ENCODE data around the gene DYTN. TPM values are rescaled to one million over a fixed set of nuclear protein-coding genes. Genes with fewer than 3 reads are reported as not detected.
"Not testable (repeated sequence)": the region's sequence is repeated elsewhere in the genome, so short reads cannot be mapped to it uniquely, and the experiment has no call there.

The DYTN gene
- total RNA-seq, 1 experiment from 2014 or later = not detected

DNA sequence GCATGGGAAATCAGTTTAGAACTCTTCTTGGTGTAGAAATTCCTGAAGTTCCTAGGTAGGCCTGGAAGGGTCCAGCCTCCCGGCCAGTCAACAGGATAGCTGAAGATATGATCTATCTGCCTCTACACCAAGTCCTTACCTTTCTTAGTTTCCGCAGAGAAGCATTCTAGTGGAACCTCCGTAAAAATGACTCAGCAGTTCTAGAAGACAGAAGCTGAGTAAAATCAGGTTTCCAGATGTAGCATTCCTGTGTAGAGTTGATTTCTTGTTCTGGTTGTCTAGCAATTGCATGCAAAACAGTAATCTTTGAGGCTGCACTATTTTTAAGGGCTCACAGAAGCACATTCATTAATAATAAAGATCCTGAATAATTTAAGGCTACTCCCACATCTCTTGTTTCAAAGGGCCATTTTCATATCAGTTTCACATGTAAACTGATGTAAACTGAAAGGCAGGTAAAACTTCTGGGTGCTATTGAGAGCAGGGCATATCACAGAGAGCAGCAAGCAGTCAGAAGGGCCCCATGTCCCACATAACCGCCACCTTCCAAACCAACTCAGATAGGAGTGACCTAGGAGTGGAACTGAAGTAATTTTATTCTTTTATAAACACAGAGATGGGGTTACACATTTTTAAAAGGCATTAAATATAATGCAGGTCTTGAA, 3.2 kb upstream of the DYTN start:
- TF ChIP-seq, protein P1, sequence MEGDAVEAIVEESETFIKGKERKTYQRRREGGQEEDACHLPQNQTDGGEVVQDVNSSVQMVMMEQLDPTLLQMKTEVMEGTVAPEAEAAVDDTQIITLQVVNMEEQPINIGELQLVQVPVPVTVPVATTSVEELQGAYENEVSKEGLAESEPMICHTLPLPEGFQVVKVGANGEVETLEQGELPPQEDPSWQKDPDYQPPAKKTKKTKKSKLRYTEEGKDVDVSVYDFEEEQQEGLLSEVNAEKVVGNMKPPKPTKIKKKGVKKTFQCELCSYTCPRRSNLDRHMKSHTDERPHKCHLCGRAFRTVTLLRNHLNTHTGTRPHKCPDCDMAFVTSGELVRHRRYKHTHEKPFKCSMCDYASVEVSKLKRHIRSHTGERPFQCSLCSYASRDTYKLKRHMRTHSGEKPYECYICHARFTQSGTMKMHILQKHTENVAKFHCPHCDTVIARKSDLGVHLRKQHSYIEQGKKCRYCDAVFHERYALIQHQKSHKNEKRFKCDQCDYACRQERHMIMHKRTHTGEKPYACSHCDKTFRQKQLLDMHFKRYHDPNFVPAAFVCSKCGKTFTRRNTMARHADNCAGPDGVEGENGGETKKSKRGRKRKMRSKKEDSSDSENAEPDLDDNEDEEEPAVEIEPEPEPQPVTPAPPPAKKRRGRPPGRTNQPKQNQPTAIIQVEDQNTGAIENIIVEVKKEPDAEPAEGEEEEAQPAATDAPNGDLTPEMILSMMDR (conservative IDR thresholded peaks at IDR 0.05) = no peak
- Histone ChIP-seq H3K4me1 (replicated peaks; ENCODE audit: insufficient read depth) (no peaks in the 10 kb centered on the region), H3K79me2 (ENCODE audit: low read depth) (no peaks in the 10 kb centered on the region), H3K4me3 (no peak overlapping the region), H3K4me2 (no peak overlapping the region), H3F3A (ENCODE audit: insufficient read depth, low read depth) (no peaks in the 10 kb centered on the region), H3K9me3 (ENCODE audit: insufficient read depth, low read depth) (no peaks in the 10 kb centered on the region; the same call in 1 of the 2 replicates), H3K36me3 (ENCODE audit: low read depth) (no peaks in the 10 kb centered on the region), H3K27me3 (ENCODE audit: insufficient read depth, low read depth) (no peaks in the 10 kb centered on the region), H3K27ac (no peak overlapping the region), H3K9me2 (ENCODE audit: insufficient read depth) (no peaks in the 10 kb centered on the region), H2AFZ (no peak overlapping the region), H4K20me1 (ENCODE audit: insufficient read depth) (no peaks in the 10 kb centered on the region)
- intact Hi-C loops (cut with micrococcal nuclease; ENCODE audit: unreplicated experiment) = no loop called here
- ChIA-PET POLR2A (ENCODE audit: unreplicated experiment) (no interaction called here), CTCF (no interaction called here)
- no peak for DNase-seq
- BruUV-seq (replicated peaks) = no TSS peak

- H3K79me2 ChIP-seq (ENCODE audit: low read depth) = no peaks in the 10 kb centered on the region
- no peaks in the 10 kb centered on the region for H3K9me2 ChIP-seq (ENCODE audit: insufficient read depth)
- H3K4me1 ChIP-seq (replicated peaks; ENCODE audit: insufficient read depth) = no peaks in the 10 kb centered on the region
- intact Hi-C loops (cut with micrococcal nuclease; ENCODE audit: unreplicated experiment) = no loop called here
- TF ChIP-seq, protein P1 (conservative IDR thresholded peaks at IDR 0.05) = no peak
- TF ChIP-seq EZH2 (IDR thresholded peaks at IDR 0.05; ENCODE audit: low read depth) = no peak
- no peak overlapping the region for H3K27ac ChIP-seq
- BruUV-seq (replicated peaks) = no TSS peak
- no peaks in the 10 kb centered on the region for H3K27me3 ChIP-seq (ENCODE audit: insufficient read depth, low read depth)
- no peak for DNase-seq
- no peak overlapping the region for H3K4me3 ChIP-seq
- POLR2A ChIA-PET (ENCODE audit: unreplicated experiment) = no interaction called here
- CTCF ChIA-PET = no interaction called here
- no peak overlapping the region for H3K4me2 ChIP-seq
- no peaks in the 10 kb centered on the region for H3K9me3 ChIP-seq (ENCODE audit: insufficient read depth, low read depth)
- no peak overlapping the region for H2AFZ ChIP-seq
- no peaks in the 10 kb centered on the region for H3F3A ChIP-seq (ENCODE audit: insufficient read depth, low read depth)
- H3K36me3 ChIP-seq (ENCODE audit: low read depth) = no peaks in the 10 kb centered on the region
- no peaks in the 10 kb centered on the region for H4K20me1 ChIP-seq (ENCODE audit: insufficient read depth)
Observed at GRCh38 chr2:206716623-206717022, 1.6 kb downstream of the DYTN start.

GRCh38 chr2:206715183-206715582, 3.0 kb downstream of the DYTN start:
- H3K4me3 ChIP-seq; H3K4me1 ChIP-seq (replicated peaks; ENCODE audit: insufficient read depth); H3K79me2 ChIP-seq (ENCODE audit: low read depth); POLR2A ChIA-PET (ENCODE audit: unreplicated experiment); H3K27ac ChIP-seq; intact Hi-C loops (cut with micrococcal nuclease; ENCODE audit: unreplicated experiment); BruUV-seq (replicated peaks); H3K4me2 ChIP-seq; H3K27me3 ChIP-seq (ENCODE audit: insufficient read depth, low read depth); H4K20me1 ChIP-seq (ENCODE audit: insufficient read depth); H3K9me2 ChIP-seq (ENCODE audit: insufficient read depth); CTCF ChIA-PET; DNase-seq; H3K9me3 ChIP-seq (ENCODE audit: insufficient read depth, low read depth); H2AFZ ChIP-seq; H3F3A ChIP-seq (ENCODE audit: insufficient read depth, low read depth); H3K36me3 ChIP-seq (ENCODE audit: low read depth): not testable (repeated sequence)

GRCh38 chr2:206713746-206714145, 4.5 kb downstream of the DYTN start:
- H2AFZ ChIP-seq = peak overlapping the region; percentile 68; the same call in 1 of the 2 replicates
- H3K4me2 ChIP-seq = no peak overlapping the region
- CTCF ChIA-PET = no interaction called here
- TF ChIP-seq EZH2 (IDR thresholded peaks at IDR 0.05; ENCODE audit: low read depth) = no peak
- TF ChIP-seq, protein P1 (conservative IDR thresholded peaks at IDR 0.05) = no peak
- DNase-seq = no peak
- H3K4me1 ChIP-seq (replicated peaks; ENCODE audit: insufficient read depth) = no peaks in the 10 kb centered on the region
- intact Hi-C loops (cut with micrococcal nuclease; ENCODE audit: unreplicated experiment) = no loop called here
- no peak overlapping the region for H3K4me3 ChIP-seq
- no peaks in the 10 kb centered on the region for H3K79me2 ChIP-seq (ENCODE audit: low read depth)
- no peaks in the 10 kb centered on the region for H3F3A ChIP-seq (ENCODE audit: insufficient read depth, low read depth)
- BruUV-seq (replicated peaks) = no TSS peak
- H3K27ac ChIP-seq = no peak overlapping the region
- POLR2A ChIA-PET (ENCODE audit: unreplicated experiment) = no interaction called here
- H4K20me1 ChIP-seq (ENCODE audit: insufficient read depth) = no peaks in the 10 kb centered on the region
- H3K9me3 ChIP-seq (ENCODE audit: insufficient read depth, low read depth) = no peaks in the 10 kb centered on the region
- H3K36me3 ChIP-seq (ENCODE audit: low read depth) = no peaks in the 10 kb centered on the region
- H3K27me3 ChIP-seq (ENCODE audit: insufficient read depth, low read depth) = no peaks in the 10 kb centered on the region
- no peaks in the 10 kb centered on the region; the same call in 1 of the 2 replicates for H3K9me2 ChIP-seq (ENCODE audit: insufficient read depth)
